GM19467 (cell line): ENCODE data around the gene PHLDB3.
"Not testable (repeated sequence)": the region's sequence is repeated elsewhere in the genome, so short reads cannot be mapped to it uniquely, and the experiment has no call there.

ENCODE experiments used
- ATAC-seq: cut with Tn5 transposase; IDR thresholded peaks from one replicate; pipeline ENCODE4 v1.9.1; 2021; ENCODE audit warnings: mild to moderate bottlenecking, moderate library complexity; ENCODE audit not compliant: unreplicated experiment

Gene PHLDB3

GRCh38 chr19:43504426-43505185 lies at the start of gene PHLDB3:
Gene PHLDB3, minus strand, starts transcription at chr19:43504746. Its CDS starts 628 bp downstream, at chr19:43504118.
- ATAC-seq = peak; percentile 25

- ATAC-seq = no peak
These were observed 49.1 kb upstream of the PHLDB3 start for GRCh38 chr19:43553656-43554055.

- ATAC-seq = no peak
These were observed 48.1 kb upstream of the PHLDB3 start for GRCh38 chr19:43552616-43553015.

GRCh38 chr19:43552198-43552450 lies 47.6 kb upstream of the PHLDB3 start:
- no peak for ATAC-seq

- no peak for ATAC-seq
These were observed 47.1 kb upstream of the PHLDB3 start for GRCh38 chr19:43551399-43552197.

- ATAC-seq = no peak
These were observed 44.2 kb upstream of the PHLDB3 start for GRCh38 chr19:43548706-43549105.

- ATAC-seq = not testable (repeated sequence)
These were observed 43.4 kb upstream of the PHLDB3 start for GRCh38 chr19:43547926-43548325.

GRCh38 chr19:43546581-43546980 lies 42.0 kb upstream of the PHLDB3 start:
- ATAC-seq = no peak

GRCh38 chr19:43545981-43546380 lies 41.4 kb upstream of the PHLDB3 start:
- no peak for ATAC-seq

GRCh38 chr19:43545276-43545675 lies 40.7 kb upstream of the PHLDB3 start:
- ATAC-seq = no peak

GRCh38 chr19:43544077-43544476 lies 39.5 kb upstream of the PHLDB3 start:
- ATAC-seq = no peak

GRCh38 chr19:43541920-43542650 lies 37.5 kb upstream of the PHLDB3 start:
- ATAC-seq = no peak

GRCh38 chr19:43540381-43540780 lies 35.8 kb upstream of the PHLDB3 start:
- no peak for ATAC-seq

GRCh38 chr19:43538922-43539321 lies 34.4 kb upstream of the PHLDB3 start:
- no peak for ATAC-seq

GRCh38 chr19:43534816-43535761 lies 30.5 kb upstream of the PHLDB3 start:
- no peak for ATAC-seq

- no peak for ATAC-seq
These were observed 29.8 kb upstream of the PHLDB3 start for GRCh38 chr19:43534305-43534815.

GRCh38 chr19:43533546-43534304 lies 29.2 kb upstream of the PHLDB3 start:
- ATAC-seq = peak; percentile 52

- ATAC-seq = peak; percentile 49
These were observed 28.5 kb upstream of the PHLDB3 start, which contains the start of gene ZNF575 for GRCh38 chr19:43532962-43533545. Gene ZNF575, plus strand, starts transcription at chr19:43533188. Its CDS starts 1,235 bp downstream, at chr19:43534423.

- ATAC-seq = no peak
These were observed 28.0 kb upstream of the PHLDB3 start for GRCh38 chr19:43532571-43532961.
